IPS-20b (cell line): Measurements from ENCODE around the gene TLE4.
"Not testable (repeated sequence)": the region's sequence is repeated elsewhere in the genome, so short reads cannot be mapped to it uniquely, and the experiment has no call there.

ENCODE experiments used
- H3K27ac ChIP-seq: one replicate; pipeline ENCODE4 v1.5.1; 2013; ENCODE audit warnings: low read length
- H3K27me3 ChIP-seq: 2 replicates; pipeline ENCODE4 v1.6.1; 2013; ENCODE audit warnings: mild to moderate bottlenecking, low read length, inconsistent platforms; ENCODE audit not compliant: insufficient read depth
- H3K36me3 ChIP-seq: 2 replicates; pipeline ENCODE4 v1.6.1; 2013; ENCODE audit warnings: low read depth, mild to moderate bottlenecking, inconsistent platforms, low read length, moderate library complexity; ENCODE audit not compliant: insufficient read depth
- H3K4me1 ChIP-seq: 2 replicates; pipeline ENCODE4 v1.6.1; 2013; ENCODE audit warnings: mild to moderate bottlenecking, control low read depth, inconsistent platforms, low read length, moderate library complexity; ENCODE audit not compliant: insufficient read depth
- H3K4me3 ChIP-seq: 2 replicates; pipeline ENCODE4 v1.5.1; 2013; ENCODE audit warnings: mild to moderate bottlenecking, low read length, inconsistent platforms
- H3K9ac ChIP-seq: 2 replicates; pipeline ENCODE4 v1.6.1; 2013; ENCODE audit warnings: low read depth, mild to moderate bottlenecking, inconsistent platforms, low read length, moderate library complexity
- H3K9me3 ChIP-seq: 2 replicates; pipeline ENCODE4 v1.6.1; 2013; ENCODE audit warnings: mild to moderate bottlenecking, low read depth, low read length, inconsistent platforms; ENCODE audit not compliant: insufficient read depth

Gene TLE4

DNA sequence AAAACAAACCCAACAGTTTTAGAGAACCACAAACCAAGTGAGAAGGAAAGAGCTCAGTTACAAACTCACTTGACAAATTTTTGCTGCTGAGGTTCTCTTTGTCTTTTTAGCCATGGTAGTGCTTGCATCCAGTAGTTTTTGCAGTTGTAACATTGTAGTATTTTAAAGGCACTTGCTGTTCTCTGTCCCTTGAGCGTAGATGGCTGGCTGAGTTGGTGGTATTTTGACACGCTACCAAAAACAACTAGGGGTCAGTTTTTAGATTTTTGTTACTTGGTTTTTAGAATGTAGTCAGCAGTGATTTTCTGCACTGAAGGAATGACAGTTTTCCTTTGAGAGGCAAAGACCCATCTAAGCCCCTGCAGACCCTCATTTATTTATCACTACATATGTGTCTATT is 58.0 kb downstream of the TLE4 start:
- Histone ChIP-seq H3K27me3 (no peaks in the 10 kb centered on the region), H3K27ac (no peak overlapping the region), H3K36me3 (no peaks in the 10 kb centered on the region), H3K9ac (no peak overlapping the region), H3K4me3 (no peak overlapping the region), H3K9me3 (no peaks in the 10 kb centered on the region), H3K4me1 (peaks cover 9% of the 10 kb centered on the region; the same call in 1 of the 2 replicates)

DNA sequence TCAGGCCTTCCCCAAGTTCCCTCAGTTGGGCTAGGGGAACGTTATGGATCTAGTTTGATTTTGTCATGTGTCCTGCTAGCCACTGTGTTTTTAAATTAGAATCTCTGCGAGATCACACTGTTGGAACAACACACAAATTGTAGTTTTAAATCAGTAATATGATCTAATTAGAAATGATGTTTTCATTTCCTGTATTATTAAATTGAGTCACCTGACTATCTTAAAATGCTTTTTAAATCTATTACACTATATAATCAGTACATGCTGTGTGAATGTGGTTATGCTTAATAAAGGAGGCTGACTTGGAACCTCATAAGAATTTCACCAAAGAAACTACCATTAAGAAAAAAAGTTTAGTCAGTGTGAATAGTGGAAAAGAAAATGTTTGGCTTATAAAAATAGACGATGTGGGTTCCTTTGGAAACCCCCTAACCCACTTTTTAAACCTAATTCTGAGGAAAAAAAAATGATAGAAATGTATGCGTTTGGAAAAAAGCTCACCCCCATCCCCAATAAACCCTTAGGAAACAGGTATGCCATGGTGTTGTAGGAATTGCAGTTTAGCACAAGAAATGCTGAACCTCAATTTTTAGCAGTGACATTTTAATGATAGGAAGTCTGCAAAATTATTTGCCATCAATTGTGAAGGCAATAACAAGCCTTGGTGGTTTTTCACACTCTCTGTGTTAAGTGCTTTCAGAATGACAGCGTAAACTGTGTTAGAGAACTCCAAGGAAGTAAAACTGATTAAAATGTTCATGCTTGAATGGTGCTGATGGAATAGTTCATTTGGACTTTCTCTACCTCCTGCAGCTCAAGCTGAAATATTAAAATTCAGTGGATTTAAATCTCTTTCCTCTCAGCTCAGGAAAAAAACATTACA is 59.0 kb downstream of the TLE4 start:
- Histone ChIP-seq H3K4me3 (no peak overlapping the region), H3K4me1 (peaks cover 9% of the 10 kb centered on the region; the same call in 1 of the 2 replicates), H3K9me3 (no peaks in the 10 kb centered on the region), H3K27me3 (no peaks in the 10 kb centered on the region), H3K36me3 (no peaks in the 10 kb centered on the region), H3K27ac (no peak overlapping the region), H3K9ac (no peak overlapping the region)

DNA sequence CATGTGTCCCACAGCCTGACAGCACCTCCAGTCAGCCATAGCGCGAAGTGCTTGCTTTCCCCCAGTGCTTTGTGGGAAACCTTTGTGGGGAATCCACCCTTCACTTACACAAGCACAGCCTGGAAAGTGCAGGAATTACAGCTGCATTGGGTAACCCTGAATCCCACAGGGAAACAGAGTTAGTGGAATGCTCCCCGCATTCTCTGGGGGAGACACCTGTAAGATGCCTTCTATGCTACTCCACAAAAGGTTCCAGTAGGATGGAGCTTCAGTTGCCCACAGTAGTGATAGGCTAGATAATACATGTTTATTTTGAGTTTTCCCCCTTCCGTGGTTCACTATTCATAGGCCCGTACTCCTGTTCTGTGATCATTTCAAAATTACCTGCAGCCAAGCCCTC is 60.3 kb downstream of the TLE4 start:
- Histone ChIP-seq H3K27ac (no peak overlapping the region), H3K4me3 (no peak overlapping the region), H3K9me3 (no peaks in the 10 kb centered on the region), H3K36me3 (peaks cover under 1% of the 10 kb centered on the region; the same call in 1 of the 2 replicates), H3K4me1 (peaks cover 9% of the 10 kb centered on the region; the same call in 1 of the 2 replicates), H3K9ac (no peak overlapping the region), H3K27me3 (no peaks in the 10 kb centered on the region)

DNA sequence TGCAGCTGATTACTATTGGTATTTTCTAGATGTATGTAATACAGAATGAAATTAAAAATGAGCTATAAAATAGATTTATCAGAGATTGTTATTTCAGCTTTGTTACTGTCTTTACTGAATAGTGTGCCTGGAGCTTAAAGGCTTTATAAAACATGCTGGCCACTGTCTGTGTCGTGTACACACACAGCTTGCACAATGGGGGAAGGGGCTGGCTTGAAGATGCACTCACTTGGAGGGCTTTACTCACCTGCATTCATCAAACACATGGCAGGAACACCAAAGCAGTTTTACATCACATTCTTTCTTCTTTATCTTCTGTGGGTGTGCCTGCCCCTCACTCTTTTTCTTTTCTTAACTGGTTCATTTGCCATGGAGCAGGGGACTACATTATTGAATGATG is 60.9 kb downstream of the TLE4 start:
- peaks cover 5% of the 10 kb centered on the region; the same call in 1 of the 2 replicates for H3K36me3 ChIP-seq
- H3K4me3 ChIP-seq: no peak overlapping the region
- H3K27me3 ChIP-seq: no peaks in the 10 kb centered on the region
- peaks cover 8% of the 10 kb centered on the region; the same call in 1 of the 2 replicates for H3K4me1 ChIP-seq
- no peak overlapping the region for H3K27ac ChIP-seq
- H3K9me3 ChIP-seq: no peaks in the 10 kb centered on the region
- H3K9ac ChIP-seq: no peak overlapping the region

DNA sequence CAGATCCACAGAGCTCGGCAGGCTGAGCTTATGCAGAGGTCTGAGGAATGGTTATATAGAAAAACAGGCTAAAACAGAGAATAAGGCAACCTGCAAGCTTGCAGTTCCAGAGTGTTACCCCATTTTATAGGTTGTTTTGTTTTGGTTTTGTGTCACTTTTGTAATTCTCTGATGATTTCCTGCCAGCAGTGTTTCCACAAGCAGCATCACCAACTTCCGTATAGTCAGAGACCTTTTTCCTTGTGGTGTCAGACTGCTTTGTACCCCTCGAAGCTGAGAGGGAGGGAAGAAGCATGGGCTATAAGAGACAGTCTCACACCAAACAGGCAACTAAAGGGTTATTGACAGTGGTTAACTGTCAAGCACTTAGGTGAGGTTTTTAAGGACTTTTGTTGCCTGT is 61.8 kb downstream of the TLE4 start:
- no peaks in the 10 kb centered on the region for H3K27me3 ChIP-seq
- H3K9me3 ChIP-seq: no peaks in the 10 kb centered on the region
- no peak overlapping the region for H3K27ac ChIP-seq
- peaks cover 5% of the 10 kb centered on the region; the same call in 1 of the 2 replicates for H3K4me1 ChIP-seq
- H3K36me3 ChIP-seq: peaks cover 5% of the 10 kb centered on the region; the same call in 1 of the 2 replicates
- H3K4me3 ChIP-seq: no peak overlapping the region
- no peak overlapping the region for H3K9ac ChIP-seq

DNA sequence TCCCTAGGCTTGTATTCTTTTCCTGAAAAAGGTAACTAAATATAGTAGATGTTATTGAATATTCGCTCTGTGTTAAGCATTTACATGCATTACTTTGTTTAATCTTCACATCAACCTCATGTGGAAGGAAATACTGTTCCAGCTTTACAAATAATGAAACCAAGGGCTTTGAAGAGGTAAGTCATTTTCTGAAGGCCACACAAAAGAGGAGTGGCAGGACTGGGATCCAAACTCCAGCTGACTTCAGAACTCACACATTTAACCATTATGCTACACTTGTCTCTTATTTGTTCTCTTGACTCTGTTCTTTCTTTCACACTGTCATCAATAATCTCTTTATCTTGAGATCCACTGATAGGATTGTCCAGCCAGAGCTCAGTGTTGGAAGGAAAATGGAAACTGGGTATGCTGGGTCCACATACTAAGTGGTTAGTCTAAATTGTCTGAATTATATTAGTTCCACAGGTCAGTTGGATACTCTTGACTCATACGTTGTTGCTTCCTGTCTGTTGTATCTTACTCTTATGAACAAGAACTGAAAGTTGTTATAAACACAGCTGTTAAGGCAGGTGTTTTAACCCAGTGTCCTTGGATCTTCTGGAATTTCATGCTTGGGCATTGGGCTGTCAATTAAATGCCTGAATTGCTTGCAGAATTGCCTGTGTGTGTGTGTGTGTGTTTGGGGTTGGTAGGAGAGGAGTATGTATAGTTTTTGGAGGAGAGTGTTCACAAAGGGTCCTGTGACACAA is 65.6 kb downstream of the TLE4 start:
- no peak overlapping the region for H3K27ac ChIP-seq
- no peaks in the 10 kb centered on the region for H3K27me3 ChIP-seq
- peaks cover 5% of the 10 kb centered on the region; the same call in 1 of the 2 replicates for H3K36me3 ChIP-seq

DNA sequence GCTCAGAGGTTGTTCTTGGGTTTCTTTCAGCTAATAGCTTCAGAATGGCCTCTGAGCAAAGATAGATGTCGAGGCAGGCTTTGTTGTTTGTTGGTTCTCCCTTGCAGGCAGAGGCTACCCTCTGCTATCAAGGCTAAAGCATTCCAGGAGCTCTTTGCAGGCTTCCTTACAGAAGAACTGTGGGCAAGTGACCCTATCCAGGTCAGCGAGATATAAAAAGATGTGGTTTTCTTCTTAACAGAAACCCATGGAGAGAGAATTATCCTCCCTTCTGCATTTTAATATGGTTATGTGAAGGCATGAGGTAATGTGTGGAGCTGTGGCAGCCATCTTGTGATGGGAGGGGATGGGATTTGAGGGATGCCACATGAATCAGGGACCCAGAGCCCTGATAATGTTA is 67.0 kb downstream of the TLE4 start:
- Histone ChIP-seq H3K4me1 (no peaks in the 10 kb centered on the region; the same call in 1 of the 2 replicates), H3K36me3 (peaks cover 5% of the 10 kb centered on the region; the same call in 1 of the 2 replicates), H3K9ac (no peak overlapping the region), H3K9me3 (no peaks in the 10 kb centered on the region), H3K4me3 (no peak overlapping the region), H3K27ac (no peak overlapping the region), H3K27me3 (no peaks in the 10 kb centered on the region)

More for the DNA sequence above, 65.6 kb downstream of the TLE4 start:
- no peak overlapping the region for H3K9ac ChIP-seq
- no peak overlapping the region for H3K4me3 ChIP-seq
- H3K9me3 ChIP-seq: no peaks in the 10 kb centered on the region
- peaks cover 5% of the 10 kb centered on the region; the same call in 1 of the 2 replicates for H3K4me1 ChIP-seq

DNA sequence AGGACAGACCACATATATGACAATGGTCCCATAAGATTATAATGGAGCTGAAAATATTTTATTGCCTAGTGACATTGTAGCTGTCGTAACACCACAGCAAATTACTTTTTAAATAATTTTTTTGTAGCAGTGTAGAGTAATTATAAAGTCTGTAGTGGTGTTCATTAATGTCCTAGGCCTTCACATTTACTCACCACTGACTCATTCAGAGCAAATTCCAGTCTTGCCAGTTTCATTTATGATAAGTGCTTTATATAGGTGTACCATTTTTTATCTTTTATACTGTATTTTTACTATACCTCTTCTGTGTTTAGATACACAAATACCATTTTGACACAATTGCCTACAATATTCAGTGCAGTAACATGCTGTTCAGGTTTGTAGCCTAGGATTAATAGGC is 67.6 kb downstream of the TLE4 start:
- H3K4me3 ChIP-seq: no peak overlapping the region
- H3K9me3 ChIP-seq: no peaks in the 10 kb centered on the region
- no peak overlapping the region for H3K27ac ChIP-seq
- no peaks in the 10 kb centered on the region for H3K27me3 ChIP-seq
- H3K9ac ChIP-seq: no peak overlapping the region
- no peaks in the 10 kb centered on the region for H3K4me1 ChIP-seq
- H3K36me3 ChIP-seq: peaks cover 10% of the 10 kb centered on the region; the same call in 1 of the 2 replicates

DNA sequence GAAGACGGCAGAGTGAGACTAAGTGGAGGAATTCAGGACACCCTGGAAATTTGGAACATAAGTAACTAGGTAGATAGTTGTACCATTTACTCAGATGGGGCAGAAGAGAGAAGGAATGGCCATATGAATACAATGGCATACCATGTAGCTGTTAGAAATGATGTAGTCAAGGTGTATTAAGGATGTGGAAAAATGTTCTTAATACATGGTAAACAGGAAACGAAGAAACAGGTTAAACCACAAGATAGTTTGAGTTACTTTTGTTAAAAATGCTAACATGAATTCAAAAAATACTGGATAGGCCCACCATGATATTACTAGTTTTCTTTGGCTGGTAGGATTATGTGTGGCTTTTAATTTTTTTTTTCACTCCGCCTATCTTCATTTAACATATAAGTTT is 68.3 kb downstream of the TLE4 start:
- not testable (repeated sequence) for H3K9me3 ChIP-seq

DNA sequence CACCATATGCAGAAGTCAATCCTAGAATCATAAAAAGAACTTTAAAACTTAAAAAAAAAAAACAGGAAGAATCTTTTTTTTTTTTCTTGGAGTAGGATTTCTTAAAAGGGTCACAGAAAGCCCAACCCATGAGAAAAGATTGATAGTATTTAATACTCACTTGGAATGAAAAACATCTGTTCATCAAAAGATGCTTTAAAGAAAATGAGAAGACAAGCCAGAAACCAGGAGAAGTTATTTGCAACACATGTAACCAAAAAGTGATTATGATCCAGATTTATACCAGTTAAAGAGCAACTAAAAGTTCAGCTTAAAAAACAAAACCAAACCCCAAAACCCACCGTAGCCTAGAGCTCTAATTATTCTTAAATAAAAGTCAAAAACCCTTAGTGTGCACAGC is 69.3 kb downstream of the TLE4 start:
- Histone ChIP-seq H3K9ac (no peak overlapping the region), H3K36me3 (peaks cover 12% of the 10 kb centered on the region; the same call in 1 of the 2 replicates), H3K27me3 (no peaks in the 10 kb centered on the region), H3K9me3 (no peaks in the 10 kb centered on the region), H3K27ac (no peak overlapping the region), H3K4me1 (no peaks in the 10 kb centered on the region), H3K4me3 (no peak overlapping the region)

More for the DNA sequence above, 68.3 kb downstream of the TLE4 start:
- H3K4me1 ChIP-seq, H3K27ac ChIP-seq, H3K27me3 ChIP-seq, H3K4me3 ChIP-seq, H3K9ac ChIP-seq: not testable (repeated sequence)
- peaks cover 12% of the 10 kb centered on the region; the same call in 1 of the 2 replicates for H3K36me3 ChIP-seq

DNA sequence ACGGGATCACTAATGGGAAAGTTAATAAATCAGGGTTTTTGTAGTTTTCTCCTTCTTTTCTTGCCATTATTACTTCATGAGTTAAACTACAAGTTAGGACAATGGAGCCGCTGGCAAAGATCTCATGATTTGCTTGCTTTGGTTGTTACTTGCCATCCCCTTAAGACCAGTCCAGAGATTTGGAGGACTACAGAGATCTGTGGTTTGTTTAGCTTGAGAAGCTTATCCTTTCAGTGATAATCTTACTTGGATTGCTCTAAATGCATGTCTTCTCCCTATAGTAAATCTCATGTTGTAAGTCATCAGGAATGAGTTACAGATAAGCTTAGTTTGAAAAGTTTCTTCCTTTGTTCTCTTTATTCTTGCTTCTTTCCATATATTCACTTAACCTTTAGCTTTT is 70.9 kb downstream of the TLE4 start:
- Histone ChIP-seq H3K9ac (no peak overlapping the region), H3K9me3 (no peaks in the 10 kb centered on the region), H3K4me3 (no peak overlapping the region), H3K36me3 (peaks cover 7% of the 10 kb centered on the region; the same call in 1 of the 2 replicates), H3K27ac (no peak overlapping the region), H3K27me3 (no peaks in the 10 kb centered on the region), H3K4me1 (no peaks in the 10 kb centered on the region)
